Measurements from ENCODE around the gene STK31.

GRCh38 chr7:23788843-23789242, 78.8 kb downstream of the STK31 start:
- TF ChIP-seq CTCF (IDR thresholded peaks at IDR 0.05), result no peak
- TF ChIP-seq EZH2 (IDR thresholded peaks at IDR 0.05; ENCODE audit: borderline replicate concordance, insufficient read depth, low read depth, low read length, poor library complexity, severe bottlenecking), result no peak
